SK-N-MC (cell line): Measurements from ENCODE around the gene PEAK1.

Experiments
- EZH2 ChIP-seq: fragments of 200-600 bp; sonication (generic); IDR thresholded peaks from one replicate; pipeline ENCODE4 v1.6.1; 2017; ENCODE audit warnings: antibody characterized with exemption
- POLR2AphosphoS5 ChIP-seq: IDR thresholded peaks from 2 replicates; pipeline ENCODE4 v1.6.1; 2012; ENCODE audit warnings: mild to moderate bottlenecking, low read depth, low read length, borderline replicate concordance

DNA sequence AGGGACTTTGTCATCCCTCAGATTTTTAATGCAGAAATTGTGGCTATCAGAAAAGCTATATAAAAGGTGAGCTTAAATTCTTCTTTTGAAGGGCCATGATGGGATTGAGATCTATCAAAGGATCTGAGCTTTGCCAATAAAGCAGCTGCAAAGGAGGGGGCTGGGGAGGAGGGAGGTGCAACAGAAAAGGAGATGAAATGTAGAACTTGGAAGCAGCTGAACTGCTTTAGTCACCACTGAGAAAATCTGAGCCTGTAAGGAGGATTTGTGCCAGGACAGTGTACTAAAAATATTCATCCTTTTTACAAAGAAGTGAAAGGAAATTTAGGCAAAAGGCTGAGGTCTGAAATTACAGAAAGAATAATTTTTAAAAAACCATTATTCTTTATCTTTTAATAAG is 359.4 kb downstream of the PEAK1 start:
- TF ChIP-seq POLR2AphosphoS5: no peak
- no peak for TF ChIP-seq EZH2
